ENCODE measurements around the gene PCDHB4. TPM values are rescaled to one million over a fixed set of nuclear protein-coding genes. Genes with fewer than 3 reads are reported as not detected.
"Not testable (repeated sequence)": the region's sequence is repeated elsewhere in the genome, so short reads cannot be mapped to it uniquely, and the experiment has no call there.

The PCDHB4 gene
- total RNA-seq, 2 donors from 2014 or later: 0.17 to 0.96 TPM

GRCh38 chr5:141095263-141095641 lies 26.4 kb upstream of the PCDHB4 start:
- Histone ChIP-seq H3K4me3 (no peak overlapping the region), H3K36me3 (no peaks in the 10 kb centered on the region), H3K9ac (ENCODE audit: low read depth in 2 of 2, low read length in 2 of 2) (no peak overlapping the region), H3K4me1 (no peaks in the 10 kb centered on the region), H3K27ac (no peak overlapping the region), H3K9me3 (no peaks in the 10 kb centered on the region), H3K27me3 (no peaks in the 10 kb centered on the region)
- DNase-seq: no peak
- TF ChIP-seq CTCF (IDR thresholded peaks at IDR 0.05): no peak
- intact Hi-C loops (cut with DNase I): no loop called here

- H3K9ac ChIP-seq (ENCODE audit: low read depth in 2 of 2, low read length in 2 of 2); H3K4me3 ChIP-seq; H3K4me1 ChIP-seq; intact Hi-C loops (cut with DNase I); H3K36me3 ChIP-seq; DNase-seq; H3K27me3 ChIP-seq; H3K9me3 ChIP-seq; H3K27ac ChIP-seq: not testable (repeated sequence)
These were observed 25.4 kb upstream of the PCDHB4 start for GRCh38 chr5:141096181-141096580.

- H3K9me3 ChIP-seq; H3K4me3 ChIP-seq; H3K27me3 ChIP-seq; H3K36me3 ChIP-seq; H3K27ac ChIP-seq; DNase-seq; H3K4me1 ChIP-seq; intact Hi-C loops (cut with DNase I); H3K9ac ChIP-seq (ENCODE audit: low read depth in 2 of 2, low read length in 2 of 2): not testable (repeated sequence)
These were observed 25.0 kb upstream of the PCDHB4 start for GRCh38 chr5:141096586-141096985.

GRCh38 chr5:141100243-141100805 lies 21.3 kb upstream of the PCDHB4 start, which contains the start of gene PCDHB3:
TSS of gene PCDHB3 (plus strand) at chr5:141100473. CDS start at chr5:141100650, 177 bp downstream.
- Histone ChIP-seq H3K4me1 (no peaks in the 10 kb centered on the region), H3K9me3 (no peaks in the 10 kb centered on the region), H3K27me3 (no peaks in the 10 kb centered on the region), H3K9ac (ENCODE audit: low read depth in 2 of 2, low read length in 2 of 2) (no peak within 1 kb of the TSS), H3K36me3 (no peaks in the 10 kb centered on the region), H3K4me3 (no peak within 1 kb of the TSS), H3K27ac (no peak within 1 kb of the TSS)
- intact Hi-C loops (cut with DNase I): no loop called here
- TF ChIP-seq CTCF (IDR thresholded peaks at IDR 0.05): no peak
- no peak for DNase-seq

GRCh38 chr5:141101059-141101458 lies 20.6 kb upstream of the PCDHB4 start:
- intact Hi-C loops (cut with DNase I): no loop called here

GRCh38 chr5:141102070-141102469 lies 19.5 kb upstream of the PCDHB4 start:
- H3K27ac ChIP-seq; H3K9me3 ChIP-seq; H3K27me3 ChIP-seq; H3K9ac ChIP-seq (ENCODE audit: low read depth in 2 of 2, low read length in 2 of 2); DNase-seq; H3K36me3 ChIP-seq; H3K4me3 ChIP-seq; H3K4me1 ChIP-seq; intact Hi-C loops (cut with DNase I): not testable (repeated sequence)

More at GRCh38 chr5:141101059-141101458, 20.6 kb upstream of the PCDHB4 start:
- Histone ChIP-seq H3K36me3 (no peaks in the 10 kb centered on the region), H3K4me3 (no peak overlapping the region), H3K4me1 (no peaks in the 10 kb centered on the region), H3K27ac (no peak overlapping the region), H3K9ac (ENCODE audit: low read depth in 2 of 2, low read length in 2 of 2) (no peak overlapping the region), H3K9me3 (no peaks in the 10 kb centered on the region), H3K27me3 (no peaks in the 10 kb centered on the region)
- no peak for TF ChIP-seq CTCF (IDR thresholded peaks at IDR 0.05)
- DNase-seq: no peak

- H3K36me3 ChIP-seq; H3K9me3 ChIP-seq; H3K27me3 ChIP-seq; H3K9ac ChIP-seq (ENCODE audit: low read depth in 2 of 2, low read length in 2 of 2); DNase-seq; H3K27ac ChIP-seq; intact Hi-C loops (cut with DNase I); H3K4me3 ChIP-seq; H3K4me1 ChIP-seq: not testable (repeated sequence)
These were observed 19.1 kb upstream of the PCDHB4 start for GRCh38 chr5:141102471-141102870.

Data from colonic mucosa (tissue), 4 donors.